ENCODE measurements around the gene DIAPH1.
"Not testable (repeated sequence)": the region's sequence is repeated elsewhere in the genome, so short reads cannot be mapped to it uniquely, and the experiment has no call there.

The DIAPH1 gene

GRCh38 chr5:141609921-141610320, 8.9 kb downstream of the DIAPH1 start:
- not testable (repeated sequence) for DNase-seq (ENCODE audit: low read depth in 2 of 2)

DNA sequence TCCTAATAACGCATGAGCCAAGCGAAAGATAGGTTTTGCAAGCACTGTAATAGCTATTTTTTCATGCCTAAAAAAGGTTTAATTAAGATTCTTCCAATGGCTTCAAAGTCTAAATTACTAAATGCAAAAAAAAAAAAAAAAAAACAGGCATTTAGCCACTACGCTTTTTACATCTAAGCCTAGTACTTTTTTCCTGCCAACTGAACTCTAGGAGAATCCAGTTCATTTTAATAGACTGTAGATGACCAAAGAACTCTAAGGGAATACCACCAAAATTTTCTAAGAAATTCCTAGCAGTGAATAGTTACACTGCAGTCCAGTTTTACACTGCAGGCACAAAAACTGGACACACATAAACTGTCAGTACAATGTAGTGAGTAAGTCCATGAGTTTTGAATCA, 9.8 kb downstream of the DIAPH1 start:
- no peak for DNase-seq (ENCODE audit: low read depth in 2 of 2)

DNA sequence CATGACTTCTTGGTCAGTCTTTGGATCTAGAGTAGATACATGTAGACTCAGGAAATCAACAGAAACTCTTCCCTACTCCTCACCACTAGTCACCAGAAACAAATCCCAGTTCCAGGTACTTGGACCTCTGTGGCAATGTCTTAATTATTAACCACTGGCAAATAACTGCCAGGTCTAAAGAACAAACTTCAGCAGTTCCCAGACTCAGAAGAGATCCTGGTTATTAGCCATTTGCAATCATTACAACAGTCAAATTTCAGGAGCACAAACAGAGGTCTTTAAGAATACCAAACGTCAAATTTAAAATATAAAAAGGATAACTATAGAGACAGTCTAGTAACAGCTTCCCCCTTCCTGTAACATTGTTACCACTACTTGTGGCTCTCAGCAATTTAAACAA, 10.2 kb downstream of the DIAPH1 start:
- DNase-seq (ENCODE audit: low read depth in 2 of 2), result no peak

DNA sequence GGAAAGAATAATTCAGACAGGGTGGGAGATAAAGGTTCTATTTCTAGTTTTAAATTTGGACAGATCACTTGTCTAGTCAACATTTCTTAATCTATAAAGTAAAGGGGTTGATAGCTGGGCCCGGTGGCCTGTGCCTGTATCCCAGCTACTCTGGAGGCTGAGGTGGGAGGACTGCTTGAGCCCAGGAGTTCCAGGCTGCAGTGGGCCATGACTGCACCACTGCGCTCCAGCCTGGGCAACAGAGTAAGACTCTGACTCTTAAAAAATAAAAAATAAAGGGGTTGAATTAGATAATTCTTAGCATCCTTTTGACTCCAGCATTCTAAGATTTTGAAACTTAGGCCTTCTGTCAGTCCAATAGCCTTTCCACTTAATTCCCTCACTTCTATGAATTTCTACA, 10.8 kb downstream of the DIAPH1 start:
- no peak for DNase-seq (ENCODE audit: low read depth in 2 of 2)

GRCh38 chr5:141605523-141606277, 13.1 kb downstream of the DIAPH1 start:
- DNase-seq (ENCODE audit: low read depth in 2 of 2), result peak; percentile 20 to 69

DNA sequence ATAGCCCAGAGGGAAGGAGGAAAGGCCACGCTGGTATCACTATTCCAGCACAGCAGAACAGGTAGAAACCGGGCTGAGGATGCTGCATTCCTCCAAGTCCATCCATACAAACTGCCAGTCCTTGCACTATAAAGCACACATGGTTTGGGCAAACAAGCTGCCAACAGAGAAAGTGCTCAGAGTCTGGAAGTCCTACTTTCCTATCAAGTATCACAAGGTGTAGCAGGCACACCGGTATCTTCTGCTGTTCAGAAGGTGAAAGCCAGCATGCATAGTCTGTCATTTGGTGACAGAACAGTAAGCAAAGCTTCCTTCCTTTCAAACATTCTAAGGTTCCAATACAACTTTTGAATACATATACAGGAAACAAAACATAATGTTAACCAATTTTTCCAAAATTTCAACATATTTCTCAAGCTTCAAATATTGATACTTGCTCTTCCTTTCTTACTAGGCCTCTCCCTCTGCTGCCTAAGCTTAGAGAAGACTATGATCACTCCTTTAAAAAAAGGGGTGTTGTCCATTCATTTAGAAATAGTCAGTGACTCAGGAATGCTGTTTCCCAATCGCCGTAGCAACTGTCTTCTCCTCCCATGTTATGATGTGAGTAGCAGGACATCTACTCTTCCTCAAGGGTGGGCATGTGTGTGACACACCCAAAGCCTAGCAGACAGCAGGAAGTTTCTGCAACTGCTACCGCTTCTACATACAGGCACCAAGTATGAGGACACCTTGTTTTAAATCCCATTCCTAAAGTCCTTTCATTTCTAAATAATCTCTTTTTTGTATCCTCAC, 14.7 kb downstream of the DIAPH1 start:
- DNase-seq (ENCODE audit: low read depth in 2 of 2), result no peak

- DNase-seq (ENCODE audit: low read depth in 2 of 2), result no peak
Measured at GRCh38 chr5:141602606-141603005, 16.2 kb downstream of the DIAPH1 start.

DNA sequence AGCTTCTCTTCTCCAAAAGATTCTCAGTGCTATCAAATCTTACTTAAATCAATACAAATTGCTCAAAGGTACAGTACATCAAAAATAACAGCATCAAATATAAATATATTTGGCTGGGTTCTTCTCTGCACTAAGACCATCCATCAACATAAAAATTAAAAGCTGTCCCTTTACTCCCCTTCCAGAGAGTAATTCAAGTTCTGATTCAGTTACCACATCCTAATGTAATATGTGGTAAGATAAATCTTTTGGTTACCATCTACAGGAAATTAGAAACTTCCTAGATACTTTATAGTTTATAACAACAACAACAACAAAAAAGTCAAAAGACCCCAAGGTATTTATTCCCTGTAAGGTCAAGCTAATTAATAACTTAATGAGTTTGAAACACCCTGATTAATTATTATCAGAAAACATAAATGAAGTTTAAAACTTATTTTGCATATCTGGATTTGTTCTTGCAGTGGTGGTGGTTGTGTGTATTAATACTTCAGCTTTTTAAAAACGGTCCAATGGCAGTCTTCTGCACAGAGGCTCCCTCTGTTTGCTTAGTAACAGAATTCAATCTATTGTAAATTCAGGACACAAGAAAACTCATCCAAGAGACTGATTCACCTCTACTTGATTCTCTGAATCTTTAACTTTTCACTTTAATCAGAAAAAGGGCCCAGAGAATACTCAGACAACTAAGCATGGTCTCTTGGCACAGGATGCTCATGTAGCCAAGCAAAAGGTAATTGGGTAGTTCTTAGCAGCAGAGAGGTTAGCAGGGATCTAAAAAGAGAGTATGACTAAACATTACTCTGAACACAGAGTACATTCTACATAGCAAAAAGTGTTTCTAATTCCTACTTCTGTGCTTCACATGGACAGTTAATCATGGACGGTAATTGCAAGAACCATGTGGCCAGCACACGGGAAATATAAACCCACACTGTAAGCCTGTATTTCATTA, 20.1 kb downstream of the DIAPH1 start:
- no peak for DNase-seq (ENCODE audit: low read depth in 2 of 2)

- DNase-seq (ENCODE audit: low read depth in 2 of 2), result no peak
Measured at GRCh38 chr5:141597814-141598213, 21.0 kb downstream of the DIAPH1 start.

GRCh38 chr5:141597394-141597793, 21.4 kb downstream of the DIAPH1 start:
- no peak for DNase-seq (ENCODE audit: low read depth in 2 of 2)

DNA sequence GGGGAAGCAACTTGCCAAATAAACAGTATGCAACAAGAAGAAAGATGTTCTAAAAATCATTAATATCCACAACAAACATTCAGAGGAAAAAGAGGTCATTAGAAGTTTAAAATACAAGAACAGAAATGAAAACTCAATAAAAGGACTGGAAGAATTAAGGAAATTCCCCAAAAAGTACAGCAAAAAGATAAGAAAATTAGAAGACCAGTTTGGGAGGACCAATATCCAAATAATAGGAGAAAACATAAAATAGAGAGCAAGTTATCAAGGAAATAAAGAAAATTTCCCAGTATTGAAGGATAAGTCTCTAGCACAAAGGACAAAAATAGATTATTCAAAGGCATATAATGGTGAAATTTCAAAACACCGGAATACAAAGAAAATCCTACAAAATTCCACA, 21.9 kb downstream of the DIAPH1 start:
- no peak for DNase-seq (ENCODE audit: low read depth in 2 of 2)

GRCh38 chr5:141590127-141590526, 28.7 kb downstream of the DIAPH1 start:
- no peak for DNase-seq (ENCODE audit: low read depth in 2 of 2)

GRCh38 chr5:141586246-141586645, 32.6 kb downstream of the DIAPH1 start:
- DNase-seq (ENCODE audit: low read depth in 2 of 2), result no peak

DNA sequence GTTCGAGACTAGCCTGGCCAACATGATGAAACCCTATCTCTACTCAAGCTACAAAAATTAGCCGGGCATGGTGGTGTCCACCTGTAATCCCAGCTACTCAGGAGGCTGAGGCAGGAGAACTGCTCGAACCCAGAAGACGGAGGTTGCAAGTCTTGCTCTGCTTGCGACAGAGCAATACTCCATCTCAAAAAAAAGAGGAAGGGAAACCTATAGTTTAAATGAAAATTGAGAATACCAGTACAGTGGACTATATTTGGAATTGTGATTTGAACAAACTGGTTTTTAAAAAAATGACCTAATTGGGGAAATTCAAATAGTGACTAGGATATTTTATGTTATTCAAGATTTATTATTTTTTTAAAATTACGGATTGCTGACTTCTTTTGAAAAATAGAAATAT, 33.2 kb downstream of the DIAPH1 start:
- no peak for DNase-seq (ENCODE audit: low read depth in 2 of 2)

GRCh38 chr5:141574122-141574510, 44.7 kb downstream of the DIAPH1 start:
- DNase-seq (ENCODE audit: low read depth in 2 of 2), result no peak

DNA sequence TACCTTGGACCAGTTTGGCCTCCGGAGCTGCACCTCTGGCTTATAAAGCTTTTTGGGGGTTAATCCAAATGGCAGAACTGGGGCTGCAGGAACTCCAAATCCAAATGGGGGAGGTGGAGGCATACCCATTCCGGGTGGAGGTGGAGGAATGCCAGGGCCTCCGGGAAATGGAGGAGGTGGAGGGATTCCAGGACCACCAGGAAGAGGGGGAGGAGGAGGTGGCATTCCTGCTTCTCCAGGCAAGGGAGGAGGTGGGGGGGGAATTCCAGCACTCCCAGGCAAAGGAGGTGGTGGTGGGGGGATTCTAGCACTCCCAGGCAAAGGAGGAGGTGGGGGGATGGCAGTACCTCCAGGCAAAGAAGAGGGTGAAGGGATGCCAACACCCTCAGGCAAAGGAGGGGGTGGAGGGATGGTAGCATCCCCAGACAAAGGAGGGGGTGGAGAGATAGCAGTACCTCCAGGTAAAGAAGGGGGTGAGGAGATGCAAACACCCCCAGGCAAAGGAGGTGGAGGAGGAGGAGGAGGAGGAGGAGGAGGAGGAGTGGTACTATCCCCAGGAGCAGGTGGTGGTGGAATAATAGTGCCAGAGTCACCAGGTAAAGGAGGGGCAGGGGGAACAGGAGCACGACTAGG, 45.2 kb downstream of the DIAPH1 start:
- DNase-seq (ENCODE audit: low read depth in 2 of 2), result no peak

GRCh38 chr5:141570655-141571054, 48.1 kb downstream of the DIAPH1 start:
- DNase-seq (ENCODE audit: low read depth in 2 of 2), result no peak

DNA sequence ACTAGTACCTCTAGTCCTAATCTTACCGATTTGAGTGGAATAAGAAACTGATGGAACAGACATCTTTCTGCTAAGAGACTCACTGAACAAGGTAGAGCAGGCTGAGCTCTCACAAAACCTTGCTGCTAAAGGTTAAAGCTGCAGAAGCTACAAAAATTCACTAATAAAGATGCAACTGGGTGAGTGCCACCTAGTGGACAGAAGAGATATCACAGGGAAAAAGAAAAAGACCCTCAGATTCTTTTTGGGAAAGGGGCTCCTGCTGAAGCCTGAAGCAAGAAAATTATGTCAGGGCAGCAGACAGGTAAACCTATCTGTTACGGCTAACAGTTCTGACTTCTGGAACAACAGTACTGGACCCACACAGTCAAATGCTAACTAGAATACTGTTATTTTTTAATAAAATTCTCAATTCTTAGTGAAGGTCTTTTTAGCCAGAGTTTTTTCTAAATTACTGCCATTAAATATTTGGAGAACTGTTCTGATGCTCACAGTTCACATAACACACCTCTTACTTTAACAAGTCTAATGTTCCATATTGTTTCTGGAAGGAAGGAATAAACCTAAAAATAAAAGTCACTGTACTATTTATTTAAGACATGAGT, 51.2 kb downstream of the DIAPH1 start:
- no peak for DNase-seq (ENCODE audit: low read depth in 2 of 2)

DNA sequence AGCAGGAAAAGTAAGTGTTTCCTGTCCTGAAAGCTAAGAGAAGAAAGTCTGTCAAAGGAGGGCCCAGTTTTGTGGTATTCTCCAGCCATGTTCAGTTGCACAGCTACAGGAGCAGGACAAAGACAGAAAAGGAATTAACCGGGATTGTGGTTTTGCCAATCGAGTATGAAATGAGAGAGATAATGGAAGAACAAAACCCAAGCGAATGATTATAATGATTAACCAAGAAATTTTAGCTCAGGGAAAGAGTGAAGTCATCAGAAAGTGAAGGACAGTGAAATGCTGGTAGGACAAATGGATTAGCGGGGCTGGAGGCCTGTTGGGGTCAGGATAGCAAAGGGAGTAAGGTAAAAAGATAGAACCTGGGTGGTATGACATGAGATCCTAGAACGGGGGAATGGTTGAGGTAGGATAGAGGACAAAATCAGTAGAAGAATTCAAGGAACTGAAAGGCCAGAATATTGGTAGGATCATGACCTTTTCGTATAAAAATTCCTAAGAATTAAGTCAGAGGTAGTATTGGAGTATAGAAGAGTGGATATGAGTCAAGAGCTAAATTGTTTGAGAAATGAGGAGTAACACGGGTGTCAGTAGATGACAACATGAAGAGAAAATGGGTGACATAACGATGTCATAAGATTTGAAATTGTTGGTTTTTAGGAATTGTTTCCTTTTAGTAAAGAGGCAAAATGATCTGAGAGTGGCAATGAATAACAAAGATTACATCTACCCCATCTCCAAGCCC, 52.8 kb downstream of the DIAPH1 start:
- DNase-seq (ENCODE audit: low read depth in 2 of 2), result no peak

DNA sequence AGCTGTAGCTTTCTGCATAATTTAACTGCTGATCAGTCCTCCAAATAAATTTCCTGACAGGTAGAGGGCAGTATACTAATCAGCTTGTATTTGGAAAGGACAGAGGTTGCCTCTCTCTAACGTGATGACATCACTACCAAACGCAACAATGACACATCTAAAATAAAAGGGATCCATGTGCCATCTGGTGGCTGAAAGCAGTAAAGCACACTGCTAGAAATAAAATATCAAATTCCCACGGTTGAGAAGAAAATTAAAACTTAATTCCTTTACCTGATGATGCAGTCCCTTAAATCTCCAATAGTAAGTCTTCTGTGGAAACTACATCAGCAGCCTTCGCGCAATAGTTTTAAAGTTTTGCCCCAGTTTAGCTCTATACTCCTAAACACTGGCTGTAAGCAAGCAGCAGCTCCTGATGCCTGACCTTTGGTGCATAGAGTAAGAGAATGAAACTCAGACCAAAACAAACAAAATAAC, 54.5 kb downstream of the DIAPH1 start:
- DNase-seq (ENCODE audit: low read depth in 2 of 2), result peak; percentile 4 to 42
